Thyroid gland (tissue), 4 donors: ENCODE results near the gene EXD3. TPM values are rescaled to one million over a fixed set of nuclear protein-coding genes. Genes with fewer than 3 reads are reported as not detected.

Experiments used
- DNase-seq, 2 donors: peaks; one replicate each; pipeline ENCODE4 v3.0.0-alpha.2; 2019
- H3K27ac ChIP-seq, 3 donors: fragments of 200-600 bp; sonication (generic); 1 replicate in 2 of 3; 2 replicates in 1 of 3; pipeline ENCODE4 v1.5.1; 2016 to 2019; ENCODE audit warnings: mild to moderate bottlenecking in 1 of 3, moderate library complexity in 1 of 3
- H3K27me3 ChIP-seq: fragments of 200-600 bp; sonication (generic); one replicate; pipeline ENCODE4 v1.5.1; 2019
- H3K36me3 ChIP-seq, 2 donors: fragments of 200-600 bp; sonication (generic); one replicate each; pipeline ENCODE4 v1.5.1; 2016 to 2019
- H3K4me1 ChIP-seq, 2 donors: fragments of 200-600 bp; sonication (generic); one replicate each; pipeline ENCODE4 v1.5.1; 2017 to 2019
- H3K4me3 ChIP-seq, 3 donors: fragments of 200-600 bp; sonication (generic); replicated peaks in 1 of 3; 1 replicate in 2 of 3; 2 replicates in 1 of 3; pipeline ENCODE4 v1.5.1; 2016; ENCODE audit warnings: mild to moderate bottlenecking in 1 of 3
- H3K9me3 ChIP-seq: fragments of 200-600 bp; sonication (generic); one replicate; pipeline ENCODE4 v1.5.1; 2017
- CTCF ChIP-seq, 6 experiments: fragments of 200-600 bp in 3 of 6; fragments of 450-650 bp in 3 of 6; sonication (generic) in 3 of 6; IDR thresholded peaks; one replicate each; pipeline ENCODE4 v1.5.1; 2016 to 2019; ENCODE audit warnings: antibody characterized with exemption in 6 of 6, mild to moderate bottlenecking in 2 of 6, inconsistent platforms in 1 of 6, moderate library complexity in 1 of 6
- POLR2A ChIP-seq, 2 donors: fragments of 450-650 bp; IDR thresholded peaks; one replicate each; pipeline ENCODE4 v1.6.1; 2017; ENCODE audit warnings: antibody characterized with exemption in 2 of 2, mild to moderate bottlenecking in 2 of 2, moderate library complexity in 1 of 2
- WGBS, 2 donors: methylation state at CpG; one replicate each; pipeline ENCODE4 v1.1.5; 2017; 5-methylcytosine and 5-hydroxymethylcytosine counted together
- intact Hi-C: fragments of 100-400 bp; cut with DNase I; formaldehyde crosslinking; loops from one replicate; pipeline ENCODE4 v1.15.1; 2023
- total RNA-seq, 4 donors: library from RNA; depleted of rRNA; stranded (reverse); fragments of >200 nt; gene quantifications; one replicate each; pipeline ENCODE4 v1.2.3, GENCODE V29; 2016

EXD3 gene
- total RNA-seq, 4 donors from 2014 or later: 13.0 to 32.0 (median 26.6) TPM

GRCh38 chr9:137353223-137354152 is 69.5 kb downstream of the EXD3 start:
- no peak for DNase-seq
- H3K36me3 ChIP-seq: no peaks in the 10 kb centered on the region
- no peaks in the 10 kb centered on the region for H3K27me3 ChIP-seq
- WGBS, 2 donors: 93 to 99% methylated on average over 5 to 9 of the region's 43 CpGs
- no peaks in the 10 kb centered on the region for H3K4me1 ChIP-seq
- H3K9me3 ChIP-seq: no peaks in the 10 kb centered on the region
- no peak overlapping the region for H3K27ac ChIP-seq
- no peak for TF ChIP-seq CTCF (IDR thresholded peaks at IDR 0.05)
- TF ChIP-seq POLR2A (IDR thresholded peaks at IDR 0.05): no peak
- H3K4me3 ChIP-seq: no peak overlapping the region
- intact Hi-C loops: no loop called here

- Histone ChIP-seq H3K27me3 (no peaks in the 10 kb centered on the region), H3K4me1 (no peaks in the 10 kb centered on the region), H3K9me3 (no peaks in the 10 kb centered on the region), H3K4me3 (no peak overlapping the region), H3K36me3 (no peaks in the 10 kb centered on the region), H3K27ac (no peak overlapping the region)
- intact Hi-C loops: no loop called here
- 91 to 96% methylated on average over 14 to 17 of the region's 26 CpGs for WGBS, 2 donors
- DNase-seq: no peak
- TF ChIP-seq POLR2A (IDR thresholded peaks at IDR 0.05) (no peak), CTCF (IDR thresholded peaks at IDR 0.05) (no peak)
These were observed 70.3 kb downstream of the EXD3 start for GRCh38 chr9:137352511-137353222.

GRCh38 chr9:137351781-137352501 is 71.0 kb downstream of the EXD3 start:
- no peaks in the 10 kb centered on the region for H3K27me3 ChIP-seq
- TF ChIP-seq POLR2A (IDR thresholded peaks at IDR 0.05): no peak
- no peak for TF ChIP-seq CTCF (IDR thresholded peaks at IDR 0.05)
- no peak for DNase-seq
- 94 to 95% methylated on average over 7 to 9 of the region's 23 CpGs for WGBS, 2 donors
- no peak overlapping the region for H3K4me3 ChIP-seq
- no peaks in the 10 kb centered on the region for H3K9me3 ChIP-seq
- no peaks in the 10 kb centered on the region for H3K4me1 ChIP-seq
- H3K27ac ChIP-seq: no peak overlapping the region
- intact Hi-C loops: no loop called here
- H3K36me3 ChIP-seq: peaks cover 2 to 3% of the 10 kb centered on the region in 2 donors

- H3K4me1 ChIP-seq: no peaks in the 10 kb centered on the region
- no peak overlapping the region for H3K27ac ChIP-seq
- no peaks in the 10 kb centered on the region for H3K9me3 ChIP-seq
- H3K27me3 ChIP-seq: no peaks in the 10 kb centered on the region
- intact Hi-C loops: no loop called here
- no peak for DNase-seq
- H3K4me3 ChIP-seq: no peak overlapping the region
- WGBS, 2 donors: 88 to 98% methylated on average over 6 to 16 of the region's 30 CpGs
- H3K36me3 ChIP-seq: peaks cover 4% of the 10 kb centered on the region in 2 donors
- no peak for TF ChIP-seq POLR2A (IDR thresholded peaks at IDR 0.05)
- TF ChIP-seq CTCF (IDR thresholded peaks at IDR 0.05): no peak
These were observed 72.0 kb downstream of the EXD3 start for GRCh38 chr9:137350696-137351584.
